GM12864 (cell line): ENCODE measurements around the gene MTMR4.
A peak's percentile ranks its signal among the peaks of the same experiment; 100 is the strongest.
"Not testable (repeated sequence)": the region's sequence is repeated elsewhere in the genome, so short reads cannot be mapped to it uniquely, and the experiment has no call there.

Source experiments
- DNase-seq: peaks from one replicate; pipeline ENCODE4 v3.0.0-alpha.2; 2011; ENCODE audit warnings: low read depth
- H3K4me3 ChIP-seq: 2 replicates; pipeline ENCODE4 v1.5.1; 2011; ENCODE audit warnings: mild to moderate bottlenecking, low read depth, low read length, control low read depth
- CTCF ChIP-seq: IDR thresholded peaks from 2 replicates; pipeline ENCODE4 v1.5.1; 2011; ENCODE audit warnings: low read depth, mild to moderate bottlenecking, moderate library complexity, low read length, control low read depth, inconsistent platforms; ENCODE audit errors: missing control alignments

The MTMR4 gene

GRCh38 chr17:58513965-58514769 lies at the start of gene MTMR4:
MTMR4 (minus strand) TSS chr17:58514638; CDS start chr17:58514407, 231 bp downstream.
- peak; percentile 19 for DNase-seq
- TF ChIP-seq CTCF = no peak
- H3K4me3 ChIP-seq = peak within 1 kb of the TSS; percentile 90

- DNase-seq = no peak
- TF ChIP-seq CTCF = no peak
- no peak overlapping the region for H3K4me3 ChIP-seq
Measured at GRCh38 chr17:58560511-58560910, 46.1 kb upstream of the MTMR4 start.

- no peak for TF ChIP-seq CTCF
- H3K4me3 ChIP-seq = no peak overlapping the region
- no peak for DNase-seq
Measured at GRCh38 chr17:58557981-58558380, 43.5 kb upstream of the MTMR4 start.

- no peak for TF ChIP-seq CTCF
- no peak overlapping the region for H3K4me3 ChIP-seq
- no peak for DNase-seq
Measured at GRCh38 chr17:58556833-58557250, 42.4 kb upstream of the MTMR4 start.

GRCh38 chr17:58555109-58555508 lies 40.7 kb upstream of the MTMR4 start:
- not testable (repeated sequence) for DNase-seq, H3K4me3 ChIP-seq

GRCh38 chr17:58541249-58541648 lies 26.8 kb upstream of the MTMR4 start:
- TF ChIP-seq CTCF = peak; percentile 60
- H3K4me3 ChIP-seq = no peak overlapping the region
- DNase-seq = no peak

- no peak for DNase-seq
- TF ChIP-seq CTCF = no peak
- no peak overlapping the region for H3K4me3 ChIP-seq
Measured at GRCh38 chr17:58539698-58540097, 25.3 kb upstream of the MTMR4 start.
